Kidney (tissue), 14 donors: Measurements from ENCODE around the gene RPLP2. TPM values are rescaled to one million over a fixed set of nuclear protein-coding genes. Genes with fewer than 3 reads are reported as not detected.
A peak's percentile ranks its signal among the peaks of the same experiment; 100 is the strongest.

ENCODE experiments used
- DNase-seq, 5 donors: peaks; one replicate each; pipeline ENCODE4 v3.0.0-alpha.2; 2013 to 2020
- FAIRE-seq: peaks from 2 replicates; lab custom pipeline; 2012; peaks lifted over from hg19 to GRCh38; lab: Jason Lieb, UNC
- H3K27ac ChIP-seq, 2 donors: one replicate each; pipeline ENCODE4 v1.7.0; 2013; ENCODE audit warnings: low read depth in 2 of 2, low read length in 2 of 2, inconsistent platforms in 1 of 2
- H3K27me3 ChIP-seq: one replicate; pipeline ENCODE4 v1.7.1; 2013; ENCODE audit warnings: low read length, inconsistent platforms; ENCODE audit not compliant: control insufficient read depth, insufficient read depth
- H3K36me3 ChIP-seq, 3 donors: one replicate each; pipeline versions ENCODE4 v1.7.0 to v1.7.1; 2013; ENCODE audit warnings: low read length in 3 of 3, control low read depth in 1 of 3, inconsistent platforms in 1 of 3; ENCODE audit not compliant: insufficient read depth in 3 of 3, control insufficient read depth in 2 of 3
- H3K4me1 ChIP-seq, 3 donors: one replicate each; pipeline versions ENCODE4 v1.7.0 to v1.7.1; 2013; ENCODE audit warnings: low read length in 3 of 3, inconsistent platforms in 1 of 3, low read depth in 1 of 3; ENCODE audit not compliant: control insufficient read depth in 2 of 3, insufficient read depth in 2 of 3
- H3K4me3 ChIP-seq, 3 donors: one replicate each; pipeline versions ENCODE4 v1.7.0 to v1.8.1; 2013; ENCODE audit warnings: low read length in 3 of 3, control low read depth in 1 of 3, inconsistent platforms in 1 of 3
- H3K9ac ChIP-seq, 3 donors: one replicate each; pipeline versions ENCODE4 v1.7.0 to v1.7.1; 2013; ENCODE audit warnings: low read length in 3 of 3, control low read depth in 1 of 3, inconsistent platforms in 1 of 3
- H3K9me3 ChIP-seq, 3 donors: one replicate each; pipeline versions ENCODE4 v1.7.0 to v1.7.1; 2013; ENCODE audit warnings: low read length in 3 of 3, control low read depth in 1 of 3, inconsistent platforms in 1 of 3; ENCODE audit not compliant: control insufficient read depth in 2 of 3, insufficient read depth in 1 of 3
- intact Hi-C: fragments of 100-400 bp; cut with DNase I; formaldehyde crosslinking; loops from one replicate; pipeline ENCODE4 v1.11.1; 2022
- polyA plus RNA-seq: library from polyadenylated mRNA; stranded (reverse); fragments of 350-450 nt; fragmentation: Illumina TruSeq; extraction: RNeasy Lipid Tissue Mini Kit (QIAGEN cat#74804); gene quantifications from one replicate; pipeline ENCODE4 v1.2.3, GENCODE V29; 2014; ENCODE audit warnings: low read depth, low replicate concordance; ENCODE audit not compliant: insufficient read depth
- total RNA-seq: library from RNA; stranded (reverse); fragmentation: NEBNext Ultra II Directional; extraction: Animal tissue kit (Norgen Biotek cat#: 25700); gene quantifications from one replicate; pipeline ENCODE4 v1.2.1, GENCODE V29; 2021
- TF ChIP-seq, protein P1 (sequence below): IDR thresholded peaks from 3 replicates; pipeline ENCODE4 v1.5.1; 2012; ENCODE audit warnings: mild to moderate bottlenecking, moderate library complexity, borderline replicate concordance; ENCODE audit not compliant: insufficient read depth; ENCODE audit errors: extremely low read depth
- donor health status: control.
- donor health status: control.
- donor health status: control.
- donor health status: control.
- donor health status: control.
- donor health status: DM: yes; HTN: yes; CAD: no.
- donor health status: Normal renal cell carcinoma (clear cell type).

RPLP2 gene
- total and polyA plus RNA-seq, 2 donors from 2014 or later, result 1,544 to 1,997 TPM

GRCh38 chr11:773830-774229, 35.9 kb upstream of the RPLP2 start:
- Histone ChIP-seq H3K4me3 (no peak overlapping the region), H3K9ac (no peak overlapping the region), H3K36me3 (peaks cover 0 to 7% (median 5%) of the 10 kb centered on the region in 3 donors), H3K27me3 (no peaks in the 10 kb centered on the region), H3K9me3 (no peaks in the 10 kb centered on the region), H3K4me1 (peaks cover 0 to 13% (median 0%) of the 10 kb centered on the region in 3 donors), H3K27ac (no peak overlapping the region)
- FAIRE-seq (no peak), DNase-seq (no peak)
- TF ChIP-seq, protein P1, sequence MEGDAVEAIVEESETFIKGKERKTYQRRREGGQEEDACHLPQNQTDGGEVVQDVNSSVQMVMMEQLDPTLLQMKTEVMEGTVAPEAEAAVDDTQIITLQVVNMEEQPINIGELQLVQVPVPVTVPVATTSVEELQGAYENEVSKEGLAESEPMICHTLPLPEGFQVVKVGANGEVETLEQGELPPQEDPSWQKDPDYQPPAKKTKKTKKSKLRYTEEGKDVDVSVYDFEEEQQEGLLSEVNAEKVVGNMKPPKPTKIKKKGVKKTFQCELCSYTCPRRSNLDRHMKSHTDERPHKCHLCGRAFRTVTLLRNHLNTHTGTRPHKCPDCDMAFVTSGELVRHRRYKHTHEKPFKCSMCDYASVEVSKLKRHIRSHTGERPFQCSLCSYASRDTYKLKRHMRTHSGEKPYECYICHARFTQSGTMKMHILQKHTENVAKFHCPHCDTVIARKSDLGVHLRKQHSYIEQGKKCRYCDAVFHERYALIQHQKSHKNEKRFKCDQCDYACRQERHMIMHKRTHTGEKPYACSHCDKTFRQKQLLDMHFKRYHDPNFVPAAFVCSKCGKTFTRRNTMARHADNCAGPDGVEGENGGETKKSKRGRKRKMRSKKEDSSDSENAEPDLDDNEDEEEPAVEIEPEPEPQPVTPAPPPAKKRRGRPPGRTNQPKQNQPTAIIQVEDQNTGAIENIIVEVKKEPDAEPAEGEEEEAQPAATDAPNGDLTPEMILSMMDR, result no peak
- intact Hi-C loops, result no loop called here

- no peak overlapping the region for H3K27ac ChIP-seq
- H3K9me3 ChIP-seq, result no peaks in the 10 kb centered on the region
- H3K27me3 ChIP-seq, result no peaks in the 10 kb centered on the region
- H3K4me1 ChIP-seq, result peaks cover 0 to 16% (median 0%) of the 10 kb centered on the region in 3 donors
- H3K4me3 ChIP-seq, result no peak overlapping the region
- no peak overlapping the region for H3K9ac ChIP-seq
- peaks cover 0 to 7% (median 5%) of the 10 kb centered on the region in 3 donors for H3K36me3 ChIP-seq
- DNase-seq (peak in 1 of 5 donors; percentile 71), FAIRE-seq (no peak)
- intact Hi-C loops, result no loop called here
- TF ChIP-seq, protein P1, result no peak
These were observed 34.7 kb upstream of the RPLP2 start for GRCh38 chr11:774873-775592.

- H3K4me3 ChIP-seq, result peak overlapping the region; percentile 44 to 71 (median 59)
- DNase-seq (peak in 1 of 5 donors; percentile 68), FAIRE-seq (no peak)
- H3K36me3 ChIP-seq, result no peaks in the 10 kb centered on the region
- TF ChIP-seq, protein P1, result no peak
- no peaks in the 10 kb centered on the region for H3K9me3 ChIP-seq
- H3K4me1 ChIP-seq, result peaks cover 0 to 16% (median 0%) of the 10 kb centered on the region in 3 donors
- no peak overlapping the region for H3K27ac ChIP-seq
- no peaks in the 10 kb centered on the region for H3K27me3 ChIP-seq
- intact Hi-C loops, result no loop called here
- H3K9ac ChIP-seq, result peak overlapping the region in 2 of 3 donors; percentile 24 to 86
These were observed 33.6 kb upstream of the RPLP2 start for GRCh38 chr11:776263-776560.
